Myocyte (in vitro differentiated cells): ENCODE results near the gene FAM120B. TPM values are rescaled to one million over a fixed set of nuclear protein-coding genes. Genes with fewer than 3 reads are reported as not detected.
A peak's percentile ranks its signal among the peaks of the same experiment; 100 is the strongest.

Experiments
- DNase-seq: peaks from one replicate; pipeline ENCODE4 v3.0.0-alpha.2; 2012; ENCODE audit warnings: low read depth
- total RNA-seq: library from RNA; depleted of rRNA; stranded (reverse); fragments of >200 nt; gene quantifications from 2 replicates; pipeline ENCODE4 v1.2.3, GENCODE V29; 2014

Gene FAM120B
- total RNA-seq, 1 donor from 2014 or later, result 14.9 TPM

DNA sequence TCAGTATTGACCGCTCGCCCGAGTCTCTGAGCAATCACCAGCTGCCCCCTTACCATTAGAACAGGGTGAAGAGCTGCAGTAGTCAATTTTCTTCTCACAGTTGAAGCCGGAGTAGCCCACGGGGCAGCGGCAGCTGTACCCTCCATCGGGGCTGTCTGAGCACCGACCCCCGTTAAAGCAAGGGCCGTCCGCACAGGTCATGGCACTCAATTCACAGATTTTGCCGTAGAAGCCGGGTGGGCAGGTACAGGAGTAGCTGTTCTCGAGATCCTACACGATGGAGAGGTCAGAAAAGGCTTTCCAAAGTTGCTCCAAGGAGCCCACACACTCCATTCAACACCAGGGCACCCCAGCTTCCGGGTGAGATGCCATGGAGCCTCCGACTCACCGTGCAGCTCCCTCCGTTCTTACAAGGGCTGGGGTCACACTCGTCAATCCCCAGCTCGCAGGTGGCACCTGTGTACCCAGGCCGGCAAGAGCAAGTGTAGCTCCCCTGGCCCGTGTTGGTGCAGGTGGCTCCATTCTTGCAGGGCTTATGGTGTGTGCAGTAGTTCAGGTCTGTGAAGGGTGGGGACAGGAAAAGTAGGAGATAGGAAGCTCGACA, 21.6 kb upstream of the FAM120B start:
- DNase-seq, result no peak

- no peak for DNase-seq
These were observed 21.1 kb upstream of the FAM120B start for GRCh38 chr6:170285482-170285881.

DNA sequence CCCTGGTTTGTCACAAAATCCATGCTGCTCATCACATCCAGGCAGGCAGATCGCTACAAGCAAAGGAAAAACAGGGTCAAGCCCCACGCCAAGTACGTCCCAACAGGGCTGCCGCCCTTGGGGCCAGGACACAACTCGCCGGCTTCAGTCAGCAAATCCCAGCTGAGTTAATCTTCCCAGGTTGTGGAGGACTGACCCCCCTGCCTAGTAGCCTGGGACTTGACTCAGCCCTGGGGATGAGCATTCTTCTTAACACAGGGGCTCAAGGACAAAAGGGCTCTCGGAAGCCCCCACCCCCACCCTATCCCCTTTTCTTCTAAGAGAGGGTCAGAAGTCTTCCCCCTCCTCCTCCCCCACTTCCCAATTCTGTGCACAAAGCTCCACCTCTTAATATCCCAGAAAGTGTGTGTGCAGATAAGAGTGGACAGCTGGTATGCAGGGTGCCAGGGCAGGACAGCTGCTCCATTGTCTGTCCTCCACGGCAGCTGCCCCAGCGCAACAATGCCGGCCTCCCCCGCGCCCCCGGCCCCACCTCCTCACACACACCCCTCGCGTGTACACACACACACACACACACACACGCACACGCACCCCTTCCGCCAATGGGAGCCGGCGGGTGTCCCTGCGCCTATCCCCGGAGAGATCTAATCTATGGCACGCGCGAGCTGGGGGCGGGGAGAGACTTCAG, 20.2 kb upstream of the FAM120B start:
- peak; percentile 95 for DNase-seq

- DNase-seq, result no peak
These were observed 19.7 kb upstream of the FAM120B start for GRCh38 chr6:170286934-170287265.

DNA sequence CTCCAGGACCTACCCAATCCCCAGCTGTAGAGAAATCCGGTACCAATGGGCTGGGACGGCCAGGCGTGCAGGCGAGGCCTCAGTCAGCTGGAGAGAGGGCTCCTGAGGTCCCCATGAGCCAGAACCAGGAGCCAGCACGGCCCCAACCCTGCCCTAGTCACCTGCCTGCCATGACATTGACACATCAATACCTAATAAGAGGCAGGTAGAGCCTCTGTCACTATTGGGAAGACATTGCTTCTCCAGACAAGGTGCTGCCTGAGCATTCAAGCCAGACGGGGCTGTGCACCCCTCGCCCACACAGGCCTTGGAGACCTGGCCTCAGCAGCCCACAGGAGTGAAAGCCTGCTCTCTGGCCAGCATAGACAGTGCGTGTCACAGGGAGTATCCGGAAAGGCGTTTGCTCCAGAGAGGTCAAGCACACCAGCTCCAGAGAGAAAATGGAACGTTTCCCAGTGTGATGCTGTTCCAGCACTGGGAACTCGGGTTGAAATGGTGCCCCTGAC, 19.1 kb upstream of the FAM120B start:
- DNase-seq, result no peak

GRCh38 chr6:170288091-170288631, 18.4 kb upstream of the FAM120B start:
- no peak for DNase-seq

DNA sequence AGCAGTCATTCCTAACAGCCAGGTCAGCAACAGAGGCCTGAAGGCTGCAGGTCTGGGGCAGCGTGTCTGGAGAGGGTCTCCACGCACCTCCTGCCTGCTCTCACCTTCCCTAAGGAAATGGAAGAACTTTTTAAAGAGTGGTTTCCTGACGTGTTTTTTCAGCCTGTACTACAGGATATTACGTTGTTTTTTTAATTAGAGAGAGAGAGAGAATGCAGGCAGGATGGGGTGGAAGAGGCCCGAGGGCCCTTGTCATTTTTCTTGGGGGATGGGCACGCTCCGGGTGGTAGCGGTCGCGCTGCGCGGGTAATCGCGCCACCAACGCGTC, 17.7 kb upstream of the FAM120B start:
- no peak for DNase-seq

GRCh38 chr6:170289180-170289931, 17.2 kb upstream of the FAM120B start:
- DNase-seq, result no peak

DNA sequence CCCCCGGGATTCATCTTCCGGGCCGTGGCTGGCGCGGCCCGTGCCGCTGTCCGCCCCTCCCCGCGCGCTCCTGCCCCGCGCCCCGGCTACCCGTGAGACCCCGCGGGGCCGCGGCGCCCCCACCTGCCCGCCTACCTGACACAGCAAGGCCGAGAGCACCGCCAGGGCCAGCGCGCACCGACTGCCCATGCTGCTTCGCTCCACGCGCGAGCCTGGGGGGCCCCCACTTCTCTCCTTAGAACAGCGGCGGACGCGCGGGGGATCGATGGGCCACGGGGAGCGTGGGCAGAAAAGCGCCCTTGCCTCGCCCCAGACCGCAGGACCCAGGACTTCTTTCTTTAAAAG, 16.6 kb upstream of the FAM120B start:
- DNase-seq, result no peak

- DNase-seq, result peak; percentile 88
These were observed 16.0 kb upstream of the FAM120B start, which contains the start of gene DLL1 for GRCh38 chr6:170290296-170291128. Gene DLL1 (minus strand): TSS chr6:170291078. CDS start chr6:170290139, 939 bp downstream.

DNA sequence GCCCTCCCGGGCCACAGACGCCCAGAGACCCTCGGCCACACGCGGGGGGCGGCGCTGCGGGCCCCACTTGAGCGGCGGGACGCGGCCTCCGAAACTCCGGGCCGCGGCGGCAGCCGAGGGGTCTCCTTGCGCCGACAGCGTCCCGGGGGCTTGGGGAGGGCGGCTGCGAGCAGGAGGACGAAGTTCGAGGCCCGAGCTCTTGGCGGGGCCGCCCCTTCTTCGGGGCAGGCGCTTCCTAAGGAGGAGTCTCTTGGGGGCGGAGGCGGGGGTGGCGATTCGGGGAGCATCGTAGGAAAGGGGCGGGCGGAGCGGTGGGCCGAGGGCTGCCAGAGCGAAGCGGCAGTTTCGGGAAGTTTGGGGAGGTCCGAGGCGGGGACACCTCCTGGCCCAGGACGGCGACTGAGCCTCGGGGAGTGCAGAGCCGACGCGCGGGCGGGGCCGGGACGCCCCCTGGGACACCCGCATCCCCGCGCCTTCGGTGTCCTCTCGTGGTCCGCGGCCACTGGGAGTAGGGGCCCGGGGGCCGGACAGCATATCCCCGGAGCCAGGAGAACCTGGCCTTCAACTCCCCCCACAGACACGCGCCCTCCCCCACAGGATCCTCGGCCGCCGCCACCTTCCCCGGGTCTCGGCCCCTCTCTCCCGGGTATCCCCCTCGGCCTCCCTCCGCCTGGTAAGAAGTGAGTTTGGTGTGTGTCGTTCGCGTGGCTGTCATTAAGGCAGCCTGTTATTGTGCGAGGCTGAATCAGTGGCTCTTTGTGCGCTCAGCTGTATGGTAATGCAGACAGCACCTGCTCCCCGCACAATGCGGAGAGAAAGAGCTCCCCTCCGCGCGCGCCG, 15.1 kb upstream of the FAM120B start:
- DNase-seq, result peak; percentile 86

- no peak for DNase-seq
These were observed 14.5 kb upstream of the FAM120B start for GRCh38 chr6:170292111-170292406.

GRCh38 chr6:170292407-170293158, 14.0 kb upstream of the FAM120B start:
- peak; percentile 56 for DNase-seq

DNA sequence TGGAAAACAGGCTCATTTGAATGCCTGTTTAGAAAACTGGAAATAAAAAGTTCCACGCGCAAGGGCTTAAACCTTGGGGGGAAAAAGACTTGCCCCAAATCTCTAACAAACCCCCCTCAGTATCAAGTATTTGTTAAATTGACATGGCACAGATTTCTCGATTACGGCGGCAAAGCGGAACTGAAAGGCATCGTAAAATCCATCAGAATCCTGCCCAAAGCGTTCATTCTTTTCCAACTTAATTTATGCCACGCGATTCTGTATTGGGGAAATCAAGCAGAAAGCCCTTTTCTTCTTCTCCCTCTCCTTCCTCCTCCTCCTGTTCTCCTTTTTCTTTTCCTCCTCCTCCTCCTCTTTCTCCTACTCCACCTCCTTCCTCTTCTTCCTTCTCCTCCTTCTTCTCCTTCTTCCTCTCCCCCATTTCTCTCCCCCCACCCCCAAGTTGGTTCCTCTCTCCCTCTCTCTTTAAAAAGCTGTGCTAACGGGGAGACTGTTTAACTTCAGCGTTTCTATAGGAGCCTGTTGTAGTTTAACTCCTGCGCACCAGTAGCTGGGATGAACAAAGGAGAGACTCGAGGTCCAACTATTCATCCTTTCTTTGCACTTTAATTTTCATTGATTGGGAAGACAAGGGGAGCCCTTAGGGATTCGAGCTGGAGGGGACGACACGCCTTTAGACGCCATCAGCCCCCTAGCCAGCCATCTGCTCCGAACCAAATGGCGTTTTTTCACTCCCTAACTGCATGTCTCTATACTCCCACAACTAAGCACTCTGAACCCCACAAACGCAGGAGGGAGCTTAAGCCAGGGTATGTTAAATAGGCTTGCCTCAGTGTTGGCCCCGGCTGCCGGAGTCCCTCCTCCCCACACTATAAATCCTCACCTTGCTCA, 13.0 kb upstream of the FAM120B start:
- no peak for DNase-seq

- DNase-seq, result peak; percentile 47
These were observed 12.2 kb upstream of the FAM120B start for GRCh38 chr6:170294298-170294730.

DNA sequence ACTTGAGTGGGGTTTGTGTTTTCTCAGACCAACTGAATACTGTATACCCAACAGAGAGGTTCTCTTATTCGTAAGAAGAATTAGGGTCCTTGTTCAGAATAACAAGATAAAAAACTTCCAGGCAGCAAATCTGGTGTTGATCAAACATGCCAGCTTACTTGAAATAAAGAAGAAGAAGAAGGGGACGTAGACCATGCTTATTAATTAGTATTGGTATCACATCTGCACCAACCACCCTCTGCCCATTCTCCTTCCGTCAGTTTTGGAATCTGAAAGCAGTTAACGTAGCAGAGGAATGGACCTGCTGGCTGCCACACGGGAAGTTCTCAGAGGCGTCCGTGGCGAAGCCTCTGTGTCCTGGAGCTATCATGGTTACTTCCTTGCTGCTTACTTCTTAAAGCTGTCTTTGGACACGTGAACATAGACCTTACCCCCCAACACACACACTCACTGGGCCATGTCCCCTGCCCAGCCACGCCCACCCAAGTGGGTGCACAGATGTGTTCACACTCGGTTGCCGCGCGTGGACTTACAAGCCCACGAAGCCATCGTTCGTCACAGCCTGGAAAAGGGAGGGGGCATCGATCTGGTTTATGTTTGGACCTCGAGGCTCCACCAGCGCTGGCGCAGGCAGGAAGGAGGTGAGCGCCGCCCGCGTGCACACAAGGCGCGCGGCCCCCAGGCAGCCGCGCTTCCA, 11.6 kb upstream of the FAM120B start:
- no peak for DNase-seq

- peak; percentile 74 for DNase-seq
These were observed 10.8 kb upstream of the FAM120B start for GRCh38 chr6:170295510-170296422.
